CD4-positive, alpha-beta T cell (primary cell): ENCODE data around the gene GRK3. TPM values are rescaled to one million over a fixed set of nuclear protein-coding genes. Genes with fewer than 3 reads are reported as not detected.

Source experiments
- ATAC-seq: fragments of 200-7000 bp; cut with Tn5 transposase; one replicate; pipeline ENCODE4 v1.10.0; 2022; ENCODE audit warnings: mild to moderate bottlenecking; ENCODE audit not compliant: poor library complexity
- CTCF ChIA-PET: fragments of 350-600 bp; sonication (Branson Sonifier 250); formaldehyde crosslinking; loops from one replicate; lab custom pipeline; 2021; ENCODE audit warnings: antibody characterized with exemption, inconsistent platforms; lab: Charles Lee
- POLR2A ChIA-PET: fragments of 350-600 bp; sonication (Branson Sonifier 250); formaldehyde crosslinking; loops from one replicate; lab custom pipeline; 2021; ENCODE audit warnings: antibody characterized with exemption, inconsistent platforms; lab: Charles Lee
- DNase-seq, 14 experiments: peaks; one replicate each; pipeline ENCODE4 v3.0.0-alpha.2; 2013 to 2020; ENCODE audit warnings: mixed read lengths in 2 of 14
- H3K27ac ChIP-seq, 2 donors: one replicate each; pipeline versions ENCODE4 v1.5.1 to v1.7.0; 2013; ENCODE audit warnings: low read length in 2 of 2, low read depth in 1 of 2, mild to moderate bottlenecking in 1 of 2
- H3K27me3 ChIP-seq, 2 experiments: 1 replicate in 1 of 2; 2 replicates in 1 of 2; pipeline versions ENCODE4 v1.6.1 to v1.7.0; 2013; ENCODE audit warnings: low read length in 2 of 2, control low read depth in 1 of 2, mild to moderate bottlenecking in 1 of 2, moderate library complexity in 1 of 2; ENCODE audit not compliant: insufficient read depth in 2 of 2, control insufficient read depth in 1 of 2
- H3K36me3 ChIP-seq: one replicate; pipeline ENCODE4 v1.6.1; 2013; ENCODE audit warnings: low read length, control low read depth; ENCODE audit not compliant: insufficient read depth
- H3K4me1 ChIP-seq: one replicate; pipeline ENCODE4 v1.6.1; 2013; ENCODE audit warnings: low read length, control low read depth; ENCODE audit not compliant: insufficient read depth
- H3K4me3 ChIP-seq: one replicate; pipeline ENCODE4 v1.5.1; 2013; ENCODE audit warnings: mild to moderate bottlenecking, low read length, moderate library complexity
- H3K9me3 ChIP-seq, 2 experiments: 1 replicate in 1 of 2; 2 replicates in 1 of 2; pipeline versions ENCODE4 v1.6.1 to v1.7.0; 2013; ENCODE audit warnings: low read length in 2 of 2, mild to moderate bottlenecking in 2 of 2, control low read depth in 1 of 2, moderate library complexity in 1 of 2; ENCODE audit not compliant: control insufficient read depth in 1 of 2, insufficient read depth in 1 of 2
- H3K27ac Mint-ChIP-seq: one replicate; pipeline ENCODE4 v1.8.0; 2020; ENCODE audit warnings: mixed read lengths
- H3K27me3 Mint-ChIP-seq: one replicate; pipeline ENCODE4 v1.8.0; 2021; ENCODE audit warnings: mixed read lengths
- H3K36me3 Mint-ChIP-seq: one replicate; pipeline ENCODE4 v1.8.0; 2021; ENCODE audit warnings: low read depth, mixed read lengths
- H3K4me1 Mint-ChIP-seq: one replicate; pipeline ENCODE4 v1.8.0; 2021; ENCODE audit warnings: low read depth, mixed read lengths
- H3K4me3 Mint-ChIP-seq: one replicate; pipeline ENCODE4 v1.8.0; 2020; ENCODE audit warnings: mild to moderate bottlenecking, mixed read lengths
- H3K9me3 Mint-ChIP-seq: one replicate; pipeline ENCODE4 v1.8.0; 2020; ENCODE audit warnings: mixed read lengths
- intact Hi-C, 2 experiments: fragments of 100-400 bp; cut with DNase I in 1 of 2; cut with micrococcal nuclease in 1 of 2; formaldehyde crosslinking; loops; one replicate each; pipeline versions ENCODE4 v1.15.1 to v1.9.0; 2023 to 2025; cut with DNase I, micrococcal nuclease
- total RNA-seq, 174 experiments: library from RNA in 2 of 174; stranded (reverse) in 2 of 174; gene quantifications; one replicate each; pipeline ENCODE4 v1.2.3 and lab custom pipeline; 2021 to 2026
- TF ChIP-seq, protein P1 (sequence below): fragments of 200-600 bp; IDR thresholded peaks from one replicate; pipeline ENCODE4 v1.8.0; 2022; ENCODE audit warnings: antibody characterized with exemption, mild to moderate bottlenecking

GRK3 gene
- total RNA-seq, 2 experiments from 2014 or later, result 1.7 to 2.0 TPM

DNA sequence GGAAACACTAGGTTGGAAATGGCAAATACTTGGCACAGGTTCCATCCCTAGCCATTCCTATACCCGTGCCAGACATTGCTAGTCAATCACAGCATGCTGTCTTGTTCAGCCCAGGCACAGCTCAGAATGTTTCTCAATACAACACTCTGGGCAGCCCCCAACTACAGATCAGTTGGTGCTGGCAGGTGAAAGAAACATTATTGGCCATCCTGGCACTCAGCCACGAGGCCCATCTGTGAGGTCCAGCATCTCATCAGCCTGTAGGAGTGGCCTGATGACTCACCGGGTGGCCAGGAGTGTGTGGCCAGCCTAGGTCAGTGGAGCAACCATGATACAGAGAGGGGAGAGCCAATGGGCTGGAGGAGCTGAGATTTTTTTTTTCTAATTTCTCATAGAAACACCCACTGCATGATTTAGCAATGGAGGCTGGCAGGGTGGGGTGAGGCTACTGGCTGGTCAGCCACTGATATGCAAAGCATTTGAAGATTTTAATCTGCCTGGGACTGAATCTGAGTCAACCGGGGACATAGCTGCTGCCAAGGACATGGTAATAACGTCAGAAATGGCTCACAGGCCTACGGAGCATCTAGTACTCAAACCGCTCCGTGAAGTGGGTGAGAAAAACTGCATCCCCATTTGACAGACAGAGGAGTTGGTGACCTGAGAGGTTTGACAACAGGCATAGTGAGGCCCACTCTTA, 182.9 kb downstream of the GRK3 start:
- Histone ChIP-seq H3K4me1 (no peaks in the 10 kb centered on the region), H3K27me3 (peaks cover 0 to 3% of the 10 kb centered on the region in 2 experiments), H3K4me3 (no peak overlapping the region), H3K36me3 (no peaks in the 10 kb centered on the region), H3K27ac (no peak overlapping the region), H3K9me3 (no peaks in the 10 kb centered on the region)
- ChIA-PET POLR2A (no interaction called here), CTCF (no interaction called here)
- no peaks in the 10 kb centered on the region for H3K27me3 Mint-ChIP-seq
- no peaks in the 10 kb centered on the region for H3K36me3 Mint-ChIP-seq
- intact Hi-C loops, result no loop called here
- no peaks in the 10 kb centered on the region for H3K4me1 Mint-ChIP-seq
- DNase-seq, result peak in 1 of 14 experiments; percentile 24
- no peak overlapping the region for H3K27ac Mint-ChIP-seq
- H3K9me3 Mint-ChIP-seq, result no peaks in the 10 kb centered on the region
- TF ChIP-seq, protein P1, sequence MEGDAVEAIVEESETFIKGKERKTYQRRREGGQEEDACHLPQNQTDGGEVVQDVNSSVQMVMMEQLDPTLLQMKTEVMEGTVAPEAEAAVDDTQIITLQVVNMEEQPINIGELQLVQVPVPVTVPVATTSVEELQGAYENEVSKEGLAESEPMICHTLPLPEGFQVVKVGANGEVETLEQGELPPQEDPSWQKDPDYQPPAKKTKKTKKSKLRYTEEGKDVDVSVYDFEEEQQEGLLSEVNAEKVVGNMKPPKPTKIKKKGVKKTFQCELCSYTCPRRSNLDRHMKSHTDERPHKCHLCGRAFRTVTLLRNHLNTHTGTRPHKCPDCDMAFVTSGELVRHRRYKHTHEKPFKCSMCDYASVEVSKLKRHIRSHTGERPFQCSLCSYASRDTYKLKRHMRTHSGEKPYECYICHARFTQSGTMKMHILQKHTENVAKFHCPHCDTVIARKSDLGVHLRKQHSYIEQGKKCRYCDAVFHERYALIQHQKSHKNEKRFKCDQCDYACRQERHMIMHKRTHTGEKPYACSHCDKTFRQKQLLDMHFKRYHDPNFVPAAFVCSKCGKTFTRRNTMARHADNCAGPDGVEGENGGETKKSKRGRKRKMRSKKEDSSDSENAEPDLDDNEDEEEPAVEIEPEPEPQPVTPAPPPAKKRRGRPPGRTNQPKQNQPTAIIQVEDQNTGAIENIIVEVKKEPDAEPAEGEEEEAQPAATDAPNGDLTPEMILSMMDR, result no peak
- no peak overlapping the region for H3K4me3 Mint-ChIP-seq
- ATAC-seq, result no peak

DNA sequence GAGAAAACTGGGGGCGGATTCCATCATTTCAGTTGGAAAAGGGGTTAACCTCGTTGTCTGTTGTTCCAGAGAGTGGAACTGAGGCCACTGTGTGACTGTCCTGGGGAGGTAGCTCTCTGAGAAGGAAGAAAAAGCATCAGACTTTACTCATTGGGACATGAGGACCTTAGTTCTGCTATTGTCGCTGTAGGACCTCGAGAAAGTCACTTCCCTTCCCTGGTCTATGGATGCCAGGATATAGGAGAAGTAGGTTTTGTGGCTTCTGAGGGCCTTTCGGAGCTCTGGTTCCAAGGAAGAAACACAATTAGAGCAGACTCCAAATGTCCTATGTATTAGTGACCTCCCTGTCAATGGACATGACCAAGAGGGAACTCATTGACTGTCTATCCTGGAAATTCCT, 183.7 kb downstream of the GRK3 start:
- Histone ChIP-seq H3K4me1 (no peaks in the 10 kb centered on the region), H3K27me3 (peaks cover 0 to 3% of the 10 kb centered on the region in 2 experiments), H3K27ac (no peak overlapping the region), H3K36me3 (no peaks in the 10 kb centered on the region), H3K4me3 (no peak overlapping the region), H3K9me3 (no peaks in the 10 kb centered on the region)
- ATAC-seq, result no peak
- H3K27ac Mint-ChIP-seq, result no peak overlapping the region
- H3K9me3 Mint-ChIP-seq, result no peaks in the 10 kb centered on the region
- intact Hi-C loops, result no loop called here
- H3K4me1 Mint-ChIP-seq, result no peaks in the 10 kb centered on the region
- H3K4me3 Mint-ChIP-seq, result no peak overlapping the region
- CTCF ChIA-PET, result no interaction called here
- H3K27me3 Mint-ChIP-seq, result no peaks in the 10 kb centered on the region
- no peaks in the 10 kb centered on the region for H3K36me3 Mint-ChIP-seq
- TF ChIP-seq, protein P1, result no peak
- POLR2A ChIA-PET, result no interaction called here
- DNase-seq, result no peak

GRCh38 chr22:25748704-25749103, 184.2 kb downstream of the GRK3 start:
- Histone ChIP-seq H3K4me1 (no peaks in the 10 kb centered on the region), H3K27ac (no peak overlapping the region), H3K27me3 (peaks cover 0 to 3% of the 10 kb centered on the region in 2 experiments), H3K9me3 (no peaks in the 10 kb centered on the region), H3K4me3 (no peak overlapping the region), H3K36me3 (no peaks in the 10 kb centered on the region)
- ChIA-PET CTCF (no interaction called here), POLR2A (no interaction called here)
- Mint-ChIP-seq H3K36me3 (no peaks in the 10 kb centered on the region), H3K4me3 (no peak overlapping the region), H3K4me1 (no peaks in the 10 kb centered on the region), H3K27me3 (no peaks in the 10 kb centered on the region), H3K27ac (no peak overlapping the region), H3K9me3 (no peaks in the 10 kb centered on the region)
- DNase-seq (no peak), ATAC-seq (no peak)
- intact Hi-C loops, result no loop called here
- TF ChIP-seq, protein P1, result no peak
